ENCODE results near the gene SRPK3.

DNA sequence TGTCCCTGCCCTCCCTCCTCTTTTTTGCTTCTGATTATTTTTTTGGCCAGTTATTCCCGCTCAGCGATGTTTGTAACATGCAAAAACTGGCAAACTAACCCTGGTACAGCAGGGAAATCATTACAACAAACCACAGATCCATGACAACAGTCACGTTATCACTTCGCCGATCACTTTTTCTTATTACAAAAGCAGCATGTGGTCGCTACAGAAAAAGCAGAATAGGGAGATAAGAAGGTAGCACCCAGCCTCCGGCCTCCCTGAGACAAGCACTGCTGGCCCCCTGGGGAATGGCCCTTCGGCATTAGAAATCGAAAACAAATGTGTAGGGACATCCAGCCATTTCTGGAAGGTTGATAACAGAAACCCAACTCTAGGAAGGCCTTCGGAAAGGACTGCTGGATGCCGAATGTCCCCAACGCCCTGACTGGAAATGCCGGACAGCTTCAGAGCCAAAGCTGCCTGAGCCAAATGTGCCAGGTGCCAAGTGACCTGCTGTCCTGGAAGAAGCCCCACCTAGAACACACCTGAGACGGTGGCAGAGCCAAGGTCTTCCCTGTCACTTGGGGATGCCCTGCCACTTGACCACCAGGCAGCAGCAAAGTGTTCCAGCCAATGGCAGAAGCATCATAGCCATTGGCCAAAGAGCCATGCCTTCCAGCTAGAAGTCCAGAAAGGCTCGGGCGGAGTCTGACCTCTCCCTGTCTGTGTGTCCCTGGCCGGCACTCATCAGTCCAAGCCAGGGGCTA lies 10.4 kb downstream of the SRPK3 start:
- TF ChIP-seq, protein P1, sequence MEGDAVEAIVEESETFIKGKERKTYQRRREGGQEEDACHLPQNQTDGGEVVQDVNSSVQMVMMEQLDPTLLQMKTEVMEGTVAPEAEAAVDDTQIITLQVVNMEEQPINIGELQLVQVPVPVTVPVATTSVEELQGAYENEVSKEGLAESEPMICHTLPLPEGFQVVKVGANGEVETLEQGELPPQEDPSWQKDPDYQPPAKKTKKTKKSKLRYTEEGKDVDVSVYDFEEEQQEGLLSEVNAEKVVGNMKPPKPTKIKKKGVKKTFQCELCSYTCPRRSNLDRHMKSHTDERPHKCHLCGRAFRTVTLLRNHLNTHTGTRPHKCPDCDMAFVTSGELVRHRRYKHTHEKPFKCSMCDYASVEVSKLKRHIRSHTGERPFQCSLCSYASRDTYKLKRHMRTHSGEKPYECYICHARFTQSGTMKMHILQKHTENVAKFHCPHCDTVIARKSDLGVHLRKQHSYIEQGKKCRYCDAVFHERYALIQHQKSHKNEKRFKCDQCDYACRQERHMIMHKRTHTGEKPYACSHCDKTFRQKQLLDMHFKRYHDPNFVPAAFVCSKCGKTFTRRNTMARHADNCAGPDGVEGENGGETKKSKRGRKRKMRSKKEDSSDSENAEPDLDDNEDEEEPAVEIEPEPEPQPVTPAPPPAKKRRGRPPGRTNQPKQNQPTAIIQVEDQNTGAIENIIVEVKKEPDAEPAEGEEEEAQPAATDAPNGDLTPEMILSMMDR (conservative IDR thresholded peaks at IDR 0.05; ENCODE audit: low read depth in 2 of 2): no peak
- no peak for TF ChIP-seq POLR2AphosphoS5 (IDR thresholded peaks at IDR 0.05; ENCODE audit: low read depth)
- no peak for TF ChIP-seq CREB1 (CRISPR knock-in tag; IDR thresholded peaks at IDR 0.05; ENCODE audit: low read depth)
- TF ChIP-seq, protein P2, sequence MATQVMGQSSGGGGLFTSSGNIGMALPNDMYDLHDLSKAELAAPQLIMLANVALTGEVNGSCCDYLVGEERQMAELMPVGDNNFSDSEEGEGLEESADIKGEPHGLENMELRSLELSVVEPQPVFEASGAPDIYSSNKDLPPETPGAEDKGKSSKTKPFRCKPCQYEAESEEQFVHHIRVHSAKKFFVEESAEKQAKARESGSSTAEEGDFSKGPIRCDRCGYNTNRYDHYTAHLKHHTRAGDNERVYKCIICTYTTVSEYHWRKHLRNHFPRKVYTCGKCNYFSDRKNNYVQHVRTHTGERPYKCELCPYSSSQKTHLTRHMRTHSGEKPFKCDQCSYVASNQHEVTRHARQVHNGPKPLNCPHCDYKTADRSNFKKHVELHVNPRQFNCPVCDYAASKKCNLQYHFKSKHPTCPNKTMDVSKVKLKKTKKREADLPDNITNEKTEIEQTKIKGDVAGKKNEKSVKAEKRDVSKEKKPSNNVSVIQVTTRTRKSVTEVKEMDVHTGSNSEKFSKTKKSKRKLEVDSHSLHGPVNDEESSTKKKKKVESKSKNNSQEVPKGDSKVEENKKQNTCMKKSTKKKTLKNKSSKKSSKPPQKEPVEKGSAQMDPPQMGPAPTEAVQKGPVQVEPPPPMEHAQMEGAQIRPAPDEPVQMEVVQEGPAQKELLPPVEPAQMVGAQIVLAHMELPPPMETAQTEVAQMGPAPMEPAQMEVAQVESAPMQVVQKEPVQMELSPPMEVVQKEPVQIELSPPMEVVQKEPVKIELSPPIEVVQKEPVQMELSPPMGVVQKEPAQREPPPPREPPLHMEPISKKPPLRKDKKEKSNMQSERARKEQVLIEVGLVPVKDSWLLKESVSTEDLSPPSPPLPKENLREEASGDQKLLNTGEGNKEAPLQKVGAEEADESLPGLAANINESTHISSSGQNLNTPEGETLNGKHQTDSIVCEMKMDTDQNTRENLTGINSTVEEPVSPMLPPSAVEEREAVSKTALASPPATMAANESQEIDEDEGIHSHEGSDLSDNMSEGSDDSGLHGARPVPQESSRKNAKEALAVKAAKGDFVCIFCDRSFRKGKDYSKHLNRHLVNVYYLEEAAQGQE (IDR thresholded peaks at IDR 0.05; ENCODE audit: unreplicated experiment): no peak
- TF ChIP-seq ZNF331 (CRISPR knock-in tag; IDR thresholded peaks at IDR 0.05; ENCODE audit: low read depth): no peak
- no peak for TF ChIP-seq EZH2phosphoT487 (IDR thresholded peaks at IDR 0.05; ENCODE audit: unreplicated experiment)
- TF ChIP-seq EZH2 (IDR thresholded peaks at IDR 0.05; ENCODE audit: low read depth, unreplicated experiment): no peak
- TF ChIP-seq ZNF114 (CRISPR knock-in tag; IDR thresholded peaks at IDR 0.05): no peak
- no peak for TF ChIP-seq NANOG (IDR thresholded peaks at IDR 0.05; ENCODE audit: borderline replicate concordance)
